Fibroblast of pulmonary artery (primary cell): ENCODE results near the gene ZNF618.

ENCODE experiments used
- DNase-seq: peaks from one replicate; pipeline ENCODE4 v3.0.0-alpha.2; 2010; ENCODE audit warnings: low read depth
- H3K4me3 ChIP-seq: replicated peaks from 2 replicates; pipeline ENCODE4 v1.5.1; 2011; ENCODE audit warnings: low read depth, mild to moderate bottlenecking, control low read depth, low read length, moderate library complexity
- CTCF ChIP-seq: IDR thresholded peaks from 2 replicates; pipeline ENCODE4 v1.5.1; 2011; ENCODE audit warnings: mild to moderate bottlenecking, control low read depth, low read length, inconsistent platforms; ENCODE audit errors: missing control alignments

ZNF618 gene

GRCh38 chr9:113973963-113974413 lies 97.9 kb downstream of the ZNF618 start:
- TF ChIP-seq CTCF: no peak
- H3K4me3 ChIP-seq: no peak overlapping the region
- peak; percentile 38 for DNase-seq

GRCh38 chr9:113976915-113977314 lies 100.8 kb downstream of the ZNF618 start:
- H3K4me3 ChIP-seq: no peak overlapping the region
- no peak for TF ChIP-seq CTCF

GRCh38 chr9:113978725-113979342 lies 102.7 kb downstream of the ZNF618 start:
- TF ChIP-seq CTCF: no peak
- H3K4me3 ChIP-seq: no peak overlapping the region
- no peak for DNase-seq

More at GRCh38 chr9:113976915-113977314, 100.8 kb downstream of the ZNF618 start:
- no peak for DNase-seq

- H3K4me3 ChIP-seq: no peak overlapping the region
- TF ChIP-seq CTCF: no peak
- DNase-seq: no peak
These were observed 103.4 kb downstream of the ZNF618 start for GRCh38 chr9:113979343-113980127.

GRCh38 chr9:113984639-113985380 lies 108.7 kb downstream of the ZNF618 start:
- no peak for TF ChIP-seq CTCF
- DNase-seq: no peak
- H3K4me3 ChIP-seq: no peak overlapping the region

GRCh38 chr9:113985968-113986585 lies 110.0 kb downstream of the ZNF618 start:
- DNase-seq: no peak
- TF ChIP-seq CTCF: no peak
- H3K4me3 ChIP-seq: no peak overlapping the region
